NCI-H1930 (cell line): ENCODE results near the gene TNFRSF25.

Experiments used
- DNase-seq, 2 experiments: peaks; one replicate each; lab custom pipeline; 2025; lab: John Stamatoyannopoulos, UW

The TNFRSF25 gene

GRCh38 chr1:6487804-6488484, 22.0 kb upstream of the TNFRSF25 start:
- no peak for DNase-seq

DNA sequence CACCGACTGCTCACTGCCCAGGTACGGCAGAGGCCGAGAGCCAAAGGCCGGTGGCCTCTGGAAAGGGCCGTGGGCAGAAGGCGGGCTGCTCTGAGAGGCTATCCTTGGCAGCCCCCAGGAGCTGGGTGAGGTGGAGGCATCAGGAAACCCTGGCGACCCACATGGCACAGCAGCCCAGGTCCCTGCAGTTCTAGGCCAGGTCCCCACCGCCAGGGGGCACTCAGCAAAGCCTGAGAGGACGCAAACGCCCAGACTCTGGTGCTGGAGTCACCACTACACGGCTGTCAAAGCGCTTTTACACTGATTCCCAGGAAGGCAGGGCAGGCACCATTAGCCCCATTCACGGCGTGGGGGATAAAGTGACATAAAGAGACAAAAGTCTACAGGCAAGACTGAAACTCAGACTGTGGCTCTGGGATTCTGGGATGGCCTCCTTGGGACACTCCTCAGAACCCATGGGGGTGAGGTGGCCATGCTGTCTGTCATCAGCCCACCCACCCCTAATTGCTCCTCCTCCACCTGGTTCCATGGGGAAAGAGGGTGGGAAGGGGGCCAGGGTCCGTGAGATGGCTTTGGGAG, 20.5 kb upstream of the TNFRSF25 start:
- peak; percentile 81 to 86 for DNase-seq

DNA sequence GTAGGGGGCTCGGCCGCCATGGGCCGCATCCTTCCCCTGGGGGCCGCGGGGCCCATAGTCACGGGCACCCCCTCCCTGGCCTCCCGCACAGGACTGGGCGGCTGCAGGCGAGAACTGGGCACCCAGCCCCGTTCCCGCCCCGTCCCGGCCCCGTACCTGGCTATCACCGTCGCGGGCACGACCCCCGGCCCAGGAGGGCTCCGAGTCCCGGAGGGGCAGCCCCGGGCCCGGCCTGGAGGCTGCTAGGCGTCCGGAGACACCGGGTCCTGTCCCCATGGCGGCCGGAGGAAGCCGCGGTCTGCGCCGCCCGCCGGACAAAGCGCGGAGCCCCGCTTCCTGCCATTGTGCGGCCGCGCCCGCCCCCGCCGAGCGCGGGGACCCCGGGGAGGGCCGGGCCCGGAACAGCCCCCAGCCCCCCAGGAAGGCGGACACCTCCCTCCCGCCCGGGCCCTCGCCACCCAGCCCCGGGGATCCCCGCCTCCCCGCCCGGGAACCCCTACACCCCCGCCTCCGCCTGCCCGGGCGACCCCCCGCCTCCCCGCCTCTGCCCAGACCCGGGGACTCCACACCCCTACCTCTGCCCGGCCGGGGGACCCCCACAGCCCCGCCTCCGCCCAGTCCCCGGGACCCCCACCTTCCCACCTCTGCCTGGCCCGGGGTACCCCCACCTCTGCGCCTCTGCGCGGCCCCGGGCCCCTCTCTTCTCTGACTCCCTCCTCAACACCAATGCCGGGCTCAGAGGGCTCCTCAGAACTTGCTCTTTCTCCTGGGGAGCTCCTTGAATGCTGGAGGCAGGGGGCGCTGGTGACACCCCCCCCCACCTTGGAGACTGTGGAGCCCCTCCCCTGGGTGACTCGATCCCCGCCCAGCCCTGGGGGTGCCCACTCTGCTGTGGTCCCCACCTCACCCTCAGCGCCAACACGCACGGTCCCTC, 19.5 kb upstream of the TNFRSF25 start:
- no peak for DNase-seq

GRCh38 chr1:6484826-6485167, 18.8 kb upstream of the TNFRSF25 start:
- no peak for DNase-seq

GRCh38 chr1:6483761-6484117, 17.8 kb upstream of the TNFRSF25 start:
- DNase-seq = no peak

DNA sequence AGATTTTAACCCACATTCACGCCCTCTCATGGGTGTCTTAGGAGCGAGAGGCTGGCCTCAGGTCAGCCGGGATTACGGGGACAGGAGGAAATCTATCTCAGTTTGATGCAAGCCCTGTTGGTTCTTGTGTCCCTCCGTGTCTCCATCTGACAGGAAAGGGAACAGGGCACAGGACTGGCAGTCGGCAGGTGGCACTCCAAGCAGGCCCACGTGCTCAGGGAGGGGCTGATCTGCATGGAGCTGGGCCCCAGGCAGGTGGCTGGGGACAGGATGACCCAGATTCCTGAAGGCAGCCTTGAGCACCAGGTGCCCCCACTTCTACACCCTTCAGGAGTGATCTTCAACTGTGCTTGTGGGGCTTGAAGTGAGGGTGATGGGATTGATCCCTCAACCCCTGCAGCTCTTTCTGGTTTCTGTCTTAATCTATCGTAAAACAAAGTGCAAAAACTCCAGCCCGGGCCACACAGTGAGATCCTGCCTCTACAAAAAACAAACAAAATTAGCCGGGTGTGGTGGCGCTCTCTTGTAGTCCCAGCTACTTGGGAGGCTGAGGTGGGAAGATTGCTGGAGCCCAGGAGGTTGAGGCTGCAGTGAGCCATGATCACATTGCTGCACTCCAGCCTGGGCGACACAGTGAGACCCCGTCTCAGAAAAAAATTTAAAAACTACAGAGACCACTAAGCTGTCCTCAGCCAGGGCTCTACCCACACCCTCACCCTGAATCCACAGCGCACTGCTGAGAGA, 17.2 kb upstream of the TNFRSF25 start:
- no peak for DNase-seq

DNA sequence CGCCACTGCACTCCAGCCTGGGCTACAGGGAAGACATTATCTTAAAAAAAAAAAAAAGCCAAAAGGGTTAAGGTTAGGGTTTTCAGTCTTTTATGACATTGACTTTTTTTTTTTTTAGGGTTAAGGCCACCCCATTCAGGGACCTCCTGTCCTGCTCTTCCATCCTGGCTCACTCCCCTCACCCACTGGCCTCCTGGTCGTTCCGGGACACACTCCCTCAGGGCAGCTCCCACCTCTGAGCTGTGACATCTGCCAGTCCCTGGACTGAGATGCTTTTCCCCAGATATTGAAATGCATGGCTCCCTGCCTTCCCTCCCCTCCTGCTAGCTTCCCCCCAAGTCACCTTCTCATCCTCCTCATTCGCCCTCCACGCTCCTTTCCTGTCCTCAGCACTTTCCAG, 15.8 kb upstream of the TNFRSF25 start:
- DNase-seq = no peak

DNA sequence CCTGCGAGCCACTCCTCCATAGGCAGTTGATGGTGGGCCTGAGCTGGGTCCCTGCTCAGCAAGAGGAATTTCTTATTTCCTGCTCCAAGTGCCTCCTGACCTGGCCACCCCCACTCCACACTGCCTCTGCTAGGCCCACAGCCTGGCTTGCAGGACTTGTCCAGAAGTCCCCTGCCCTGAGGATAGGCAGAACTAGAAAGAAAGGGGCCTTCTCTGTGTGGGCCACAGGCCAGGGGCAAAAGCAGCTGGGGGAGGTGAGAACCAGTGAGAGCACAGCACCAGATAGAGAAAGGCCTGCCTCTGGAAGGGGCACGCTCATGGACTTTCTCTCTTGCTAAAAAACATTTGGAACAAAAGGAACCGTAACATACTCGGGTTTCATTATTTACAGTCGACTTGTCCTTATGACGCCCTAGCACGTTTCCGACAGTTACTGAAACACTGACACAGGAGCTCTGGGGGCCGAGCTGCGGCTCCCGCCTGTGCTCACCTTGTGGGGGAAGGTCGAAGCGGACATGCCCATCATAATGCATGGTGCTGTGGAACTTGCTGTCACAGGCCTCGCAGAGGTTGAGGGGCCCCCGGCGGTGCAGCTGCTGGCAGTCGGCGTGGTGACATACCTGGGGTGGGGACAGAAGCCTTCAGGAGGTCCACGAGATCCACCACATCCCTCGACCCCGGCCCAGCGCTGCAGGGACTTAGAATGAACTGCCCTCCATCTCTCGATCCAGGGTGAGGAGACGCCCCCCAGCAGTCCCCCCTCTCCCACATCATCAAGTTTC, 11.3 kb upstream of the TNFRSF25 start:
- no peak for DNase-seq

- DNase-seq = no peak
Measured at GRCh38 chr1:6476483-6476882, 10.5 kb upstream of the TNFRSF25 start.

GRCh38 chr1:6475381-6476133, 9.6 kb upstream of the TNFRSF25 start:
- peak; percentile 27 to 57 for DNase-seq

- DNase-seq = no peak
Measured at GRCh38 chr1:6474815-6475282, 8.9 kb upstream of the TNFRSF25 start.

DNA sequence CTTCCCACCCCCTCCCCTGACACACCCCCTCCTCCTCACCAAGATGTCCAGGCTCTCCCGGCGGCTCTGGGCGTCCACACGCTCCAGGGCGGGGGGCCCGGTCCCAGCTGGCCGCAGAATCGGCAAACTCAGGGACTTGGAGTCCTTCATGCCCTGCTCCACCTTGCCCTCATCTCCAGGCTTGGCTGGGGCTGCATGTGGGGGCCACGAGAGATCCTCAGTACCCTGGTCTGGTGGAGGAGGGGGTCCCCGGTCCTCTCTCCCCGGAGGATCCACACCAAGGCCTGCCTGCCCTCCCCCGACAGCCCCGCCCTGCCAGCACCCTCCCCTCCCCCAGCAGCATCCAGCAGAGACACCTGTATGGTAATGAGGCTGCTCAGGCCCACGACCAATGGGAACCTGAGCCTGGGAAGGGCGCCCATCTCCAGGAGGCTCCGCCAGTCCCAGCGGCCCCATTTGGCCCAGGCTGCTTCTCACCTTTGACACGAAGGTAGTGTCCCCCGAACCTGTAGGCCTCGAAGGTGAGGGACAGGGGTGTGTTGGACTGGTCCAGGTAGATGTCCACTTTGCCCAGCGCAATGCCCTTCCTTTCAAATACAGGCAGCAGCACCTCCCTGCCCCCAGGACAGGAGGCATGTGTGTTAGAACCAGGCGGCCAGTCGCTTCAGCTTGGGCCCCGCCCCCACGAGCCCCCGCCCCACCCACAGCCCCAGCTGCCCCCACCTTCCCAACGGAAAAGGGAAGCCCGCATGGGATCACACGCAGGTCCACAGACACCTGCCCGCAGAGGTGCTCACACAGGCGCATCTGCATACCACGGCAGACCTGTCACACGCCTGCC, 8.2 kb upstream of the TNFRSF25 start:
- no peak for DNase-seq

- no peak for DNase-seq
Measured at GRCh38 chr1:6473156-6473555, 7.2 kb upstream of the TNFRSF25 start.

DNA sequence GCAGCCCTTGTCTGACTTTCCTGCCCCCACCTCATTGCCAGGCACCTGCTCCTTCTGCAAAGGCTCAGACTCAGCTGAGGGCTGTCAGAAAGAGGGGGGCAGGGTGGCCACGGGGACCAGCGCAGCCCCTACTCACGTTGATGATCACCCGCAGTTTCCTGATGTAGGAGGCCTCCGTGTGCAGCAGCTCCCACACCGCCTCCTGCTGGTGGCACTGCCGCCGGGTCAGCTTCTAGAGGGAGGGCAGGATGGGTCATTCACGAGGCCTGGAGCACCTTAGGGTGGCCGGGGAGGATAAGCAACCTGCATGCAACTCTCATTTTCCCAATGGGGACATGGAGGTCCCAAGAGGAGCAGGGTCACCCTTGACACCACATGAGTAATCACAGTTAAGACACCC, 6.4 kb upstream of the TNFRSF25 start:
- DNase-seq = no peak

DNA sequence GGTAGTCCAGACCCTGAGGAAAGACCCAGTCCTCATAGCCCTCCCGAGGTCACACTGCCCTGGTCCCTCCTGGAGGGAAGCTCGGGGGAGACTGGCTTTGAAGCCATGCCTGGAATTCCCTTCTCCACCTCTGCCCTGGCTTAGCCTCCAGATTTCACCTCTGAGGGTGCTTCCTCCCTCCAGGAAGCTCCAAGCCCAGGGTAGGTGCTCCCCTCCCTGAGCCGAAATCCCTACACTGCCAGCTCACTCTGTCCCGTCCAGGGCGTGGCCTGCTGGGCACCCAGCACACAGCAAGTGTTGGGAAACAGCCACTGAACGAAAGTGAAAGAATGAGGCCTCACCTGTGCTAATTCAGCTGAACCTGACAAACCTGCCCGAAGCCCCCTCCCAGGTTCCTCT, 6.0 kb upstream of the TNFRSF25 start:
- no peak for DNase-seq

DNA sequence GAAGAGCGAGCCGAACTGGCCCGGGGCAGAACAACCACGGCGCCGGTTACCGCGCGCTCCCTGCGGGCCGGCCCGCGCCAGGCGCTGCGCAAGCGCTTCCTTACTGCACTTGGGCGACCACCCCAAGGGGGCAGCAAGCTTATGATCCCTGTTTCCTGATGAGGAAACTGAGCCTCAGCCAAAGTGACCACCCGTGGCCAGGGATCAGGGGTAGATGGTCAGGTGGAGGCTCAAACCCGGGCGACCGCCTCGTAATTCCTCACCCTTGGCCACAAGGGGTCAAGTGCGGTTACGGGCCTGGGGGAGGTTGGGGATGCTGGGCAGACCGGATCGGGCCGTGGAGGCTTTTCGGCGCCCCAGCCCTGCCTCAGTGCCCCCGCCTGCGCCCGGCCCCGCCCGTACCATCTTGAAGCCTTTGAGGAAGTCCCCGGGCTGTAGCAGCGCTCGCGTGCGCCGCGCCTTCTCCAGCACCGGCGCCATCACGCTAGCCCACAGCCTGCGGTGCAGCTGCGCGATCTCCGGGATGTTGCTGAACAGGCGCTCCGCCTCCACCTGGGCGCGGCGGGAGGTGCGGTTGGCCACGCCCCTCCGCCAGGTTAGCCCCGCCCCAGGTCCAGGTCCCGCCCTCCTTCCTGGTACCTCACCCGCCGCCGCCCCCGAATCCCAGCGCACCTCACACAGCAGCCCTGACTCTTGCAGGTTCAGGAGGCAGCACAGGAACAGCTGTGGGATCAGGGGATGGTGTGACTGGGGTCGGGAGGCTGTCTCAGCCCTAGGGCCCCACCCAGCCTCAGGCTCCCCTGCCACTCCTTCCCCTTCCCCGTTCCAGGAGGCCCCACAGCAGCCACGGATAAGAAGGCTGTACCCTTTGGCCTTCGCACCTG, 5.4 kb upstream of the TNFRSF25 start:
- no peak for DNase-seq

- DNase-seq = no peak
Measured at GRCh38 chr1:6470132-6471085, 4.4 kb upstream of the TNFRSF25 start.
